Measurements from ENCODE around the gene CRELD1.
A peak's percentile ranks its signal among the peaks of the same experiment; 100 is the strongest.

CRELD1 gene

DNA sequence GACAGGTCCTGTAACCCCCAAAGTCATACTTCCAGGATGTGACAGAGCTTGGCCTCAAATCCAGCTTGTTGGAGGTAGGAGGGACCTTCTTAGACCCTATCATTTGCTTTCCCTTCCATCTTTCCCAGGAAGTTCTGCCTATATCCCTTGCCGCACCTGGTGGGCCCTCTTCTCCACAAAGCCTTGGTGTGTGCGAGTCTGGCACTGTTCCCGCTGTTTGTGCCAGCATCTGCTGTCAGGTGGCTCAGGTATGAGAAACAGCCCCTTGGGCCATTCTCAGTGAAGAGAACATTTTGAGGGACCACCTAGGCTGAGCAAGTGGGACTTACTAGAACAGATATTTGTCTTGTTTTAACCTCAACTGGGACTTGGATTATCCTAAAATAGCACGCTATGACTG, 29.7 kb upstream of the CRELD1 start:
- no peak for DNase-seq

DNA sequence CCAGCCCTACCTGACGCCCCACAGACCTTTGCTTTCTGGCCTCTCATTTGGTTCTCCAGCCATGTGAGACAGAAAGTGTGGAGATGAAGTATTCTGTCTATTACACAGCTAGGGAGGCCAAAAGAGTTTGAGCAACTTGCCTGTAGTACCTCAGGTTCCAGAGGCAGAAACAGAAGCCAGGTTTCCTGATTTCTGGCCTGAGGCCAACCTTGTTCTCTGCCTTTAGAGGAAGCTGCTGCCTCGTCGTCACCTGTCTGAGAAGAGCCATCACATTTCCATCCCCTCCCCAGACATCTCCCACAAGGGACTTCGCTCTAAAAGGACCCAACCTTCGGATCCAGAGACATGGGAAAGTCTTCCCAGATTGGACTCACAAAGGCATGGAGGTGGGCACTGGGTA, 27.2 kb upstream of the CRELD1 start:
- DNase-seq = no peak

DNA sequence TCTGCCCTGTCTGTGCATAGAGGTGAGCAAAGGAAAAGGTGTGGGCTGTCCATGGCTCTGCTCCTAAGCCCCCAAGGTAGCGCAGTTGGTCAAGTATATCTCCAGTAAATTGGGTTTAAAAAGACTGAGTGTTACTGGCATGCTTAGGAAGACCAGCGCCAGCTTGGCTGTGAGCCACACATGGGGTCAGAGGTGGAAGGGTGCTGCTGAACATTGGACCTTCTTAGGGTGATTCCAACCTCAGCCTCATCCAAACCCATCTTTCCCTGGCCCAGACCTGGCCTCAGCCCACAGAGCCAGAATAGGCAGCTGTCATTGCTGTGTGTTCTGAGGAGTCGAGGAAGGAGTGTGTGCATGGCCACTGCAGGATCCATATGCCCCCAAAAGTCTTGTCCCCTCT, 25.3 kb upstream of the CRELD1 start:
- DNase-seq = no peak

- DNase-seq = peak in 1 of 2 experiments; percentile 34
Measured at GRCh38 chr3:9909221-9910013, 24.2 kb upstream of the CRELD1 start.

- no peak for DNase-seq
Measured at GRCh38 chr3:9911863-9912262, 21.8 kb upstream of the CRELD1 start.

- peak in 1 of 2 experiments; percentile 23 for DNase-seq
Measured at GRCh38 chr3:9912294-9912935, 21.2 kb upstream of the CRELD1 start.

DNA sequence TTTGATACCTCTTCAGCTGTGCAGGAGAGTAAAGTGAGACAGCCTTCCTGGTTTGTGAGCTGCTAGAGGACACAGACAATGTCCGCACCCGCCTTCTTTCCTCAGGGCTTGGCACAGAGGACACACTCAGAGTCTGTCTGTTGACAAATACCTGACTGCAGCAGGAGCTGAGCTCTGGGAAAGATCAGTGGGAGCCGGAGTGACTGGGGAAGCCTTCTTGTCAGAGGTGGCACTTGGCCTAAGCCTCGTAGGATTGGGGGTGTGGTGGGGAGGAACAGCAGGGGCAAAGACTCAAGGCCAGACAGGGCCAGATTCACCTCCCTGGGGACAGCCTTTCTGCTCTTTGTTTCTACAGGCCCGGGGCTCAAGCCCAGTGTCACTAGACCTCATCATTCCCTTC, 20.0 kb upstream of the CRELD1 start:
- no peak for DNase-seq

GRCh38 chr3:9914011-9914410, 19.6 kb upstream of the CRELD1 start:
- no peak for DNase-seq

DNA sequence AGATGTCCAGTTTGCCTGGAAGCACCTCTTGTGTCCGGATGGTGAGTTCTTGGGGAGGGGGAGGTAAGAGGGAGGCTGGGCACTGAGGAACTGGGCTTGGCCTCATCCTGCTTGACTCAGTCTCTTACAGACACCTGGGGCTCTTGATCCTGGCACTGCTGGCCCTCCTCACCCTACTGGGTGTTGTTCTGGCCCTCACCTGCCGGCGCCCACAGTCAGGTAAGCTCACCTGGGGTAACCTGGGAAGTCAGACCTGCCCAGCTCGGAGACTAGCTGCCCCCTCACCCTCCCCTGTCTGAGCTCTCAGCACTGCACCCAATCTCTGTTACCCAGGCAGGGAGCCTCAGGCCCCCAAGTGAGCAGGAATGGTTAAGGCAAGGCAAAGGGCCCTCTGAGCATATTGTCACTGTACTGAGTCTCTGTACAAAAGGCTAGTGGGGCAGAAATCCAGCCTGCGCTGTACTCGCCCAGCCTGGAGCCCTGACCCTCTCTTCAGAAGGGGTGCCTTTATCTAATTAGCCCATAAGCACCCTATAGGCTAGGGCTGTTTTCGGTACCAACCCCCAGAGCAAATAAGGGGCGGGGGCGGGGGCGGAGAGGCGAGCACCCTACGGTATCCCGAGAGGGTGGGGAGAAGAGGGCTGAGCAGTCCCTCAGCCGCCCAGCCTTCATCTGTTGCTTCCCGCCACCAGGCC, 18.9 kb upstream of the CRELD1 start:
- DNase-seq = no peak

DNA sequence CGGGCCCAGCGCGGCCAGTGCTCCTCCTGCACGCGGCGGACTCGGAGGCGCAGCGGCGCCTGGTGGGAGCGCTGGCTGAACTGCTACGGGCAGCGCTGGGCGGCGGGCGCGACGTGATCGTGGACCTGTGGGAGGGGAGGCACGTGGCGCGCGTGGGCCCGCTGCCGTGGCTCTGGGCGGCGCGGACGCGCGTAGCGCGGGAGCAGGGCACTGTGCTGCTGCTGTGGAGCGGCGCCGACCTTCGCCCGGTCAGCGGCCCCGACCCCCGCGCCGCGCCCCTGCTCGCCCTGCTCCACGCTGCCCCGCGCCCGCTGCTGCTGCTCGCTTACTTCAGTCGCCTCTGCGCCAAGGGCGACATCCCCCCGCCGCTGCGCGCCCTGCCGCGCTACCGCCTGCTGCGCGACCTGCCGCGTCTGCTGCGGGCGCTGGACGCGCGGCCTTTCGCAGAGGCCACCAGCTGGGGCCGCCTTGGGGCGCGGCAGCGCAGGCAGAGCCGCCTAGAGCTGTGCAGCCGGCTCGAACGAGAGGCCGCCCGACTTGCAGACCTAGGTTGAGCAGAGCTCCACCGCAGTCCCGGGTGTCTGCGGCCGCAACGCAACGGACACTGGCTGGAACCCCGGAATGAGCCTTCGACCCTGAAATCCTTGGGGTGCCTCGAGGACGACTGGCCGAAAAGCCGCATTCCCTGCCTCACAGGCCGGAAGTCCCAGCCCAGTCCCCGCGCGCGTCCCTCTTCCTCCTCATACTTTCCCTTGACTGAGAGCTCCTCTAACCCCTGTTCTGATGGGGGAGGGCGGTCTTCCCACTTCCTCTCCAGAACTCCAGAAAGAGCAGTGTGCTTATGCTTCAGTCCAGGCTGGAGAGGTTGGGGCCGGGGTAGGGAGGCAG, 18.1 kb upstream of the CRELD1 start:
- DNase-seq = peak; percentile 53 to 55

- DNase-seq = no peak
Measured at GRCh38 chr3:9916346-9916733, 17.3 kb upstream of the CRELD1 start.

GRCh38 chr3:9916734-9917680, 16.6 kb upstream of the CRELD1 start, which contains the start of gene IL17RC:
Gene IL17RC (plus strand): TSS chr3:9917098. CDS start chr3:9917316, 218 bp downstream.
- peak; percentile 34 to 53 for DNase-seq

GRCh38 chr3:9917820-9918219, 15.8 kb upstream of the CRELD1 start:
- DNase-seq = no peak

DNA sequence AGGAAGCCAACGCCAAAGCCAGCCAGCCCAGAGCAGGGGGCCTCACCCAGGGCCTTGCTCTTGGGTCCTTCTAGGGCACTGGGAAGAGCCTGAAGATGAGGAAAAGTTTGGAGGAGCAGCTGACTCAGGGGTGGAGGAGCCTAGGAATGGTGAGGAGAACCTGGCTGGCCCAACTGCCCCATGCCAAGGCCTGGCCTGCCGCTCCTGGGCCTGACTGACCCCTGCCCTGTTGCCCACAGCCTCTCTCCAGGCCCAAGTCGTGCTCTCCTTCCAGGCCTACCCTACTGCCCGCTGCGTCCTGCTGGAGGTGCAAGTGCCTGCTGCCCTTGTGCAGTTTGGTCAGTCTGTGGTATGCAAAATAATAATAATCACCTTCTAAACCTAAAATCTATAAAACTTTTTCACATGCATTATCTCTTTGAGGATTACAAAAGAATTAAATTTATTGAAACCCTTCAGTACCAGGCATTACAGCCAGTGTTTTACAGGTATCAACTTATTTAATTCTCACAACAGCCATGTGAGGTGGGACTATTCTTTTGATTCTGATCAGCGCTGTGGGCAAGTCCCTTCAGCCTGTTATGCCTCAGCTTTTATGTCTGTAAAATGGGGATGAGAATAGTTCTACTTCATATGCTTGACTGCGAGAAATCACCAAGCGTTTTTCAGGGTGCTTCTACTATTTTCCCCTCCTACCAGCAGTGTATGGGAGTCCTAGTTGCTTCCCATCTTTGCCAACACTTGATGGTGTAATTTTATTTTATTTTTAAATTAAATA, 15.2 kb upstream of the CRELD1 start:
- DNase-seq = no peak

DNA sequence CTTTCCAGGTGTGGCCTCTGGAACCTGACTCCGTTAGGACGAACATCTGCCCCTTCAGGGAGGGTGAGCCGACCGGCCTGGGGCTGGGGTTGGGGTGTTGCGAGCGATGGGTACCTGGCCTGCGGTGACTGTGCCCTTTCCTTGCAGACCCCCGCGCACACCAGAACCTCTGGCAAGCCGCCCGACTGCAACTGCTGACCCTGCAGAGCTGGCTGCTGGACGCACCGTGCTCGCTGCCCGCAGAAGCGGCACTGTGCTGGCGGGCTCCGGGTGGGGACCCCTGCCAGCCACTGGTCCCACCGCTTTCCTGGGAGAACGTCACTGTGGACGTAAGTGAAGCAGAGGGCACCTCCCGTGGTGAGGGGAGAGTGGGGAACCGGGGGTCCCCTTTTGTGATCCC, 5.5 kb upstream of the CRELD1 start:
- DNase-seq = no peak

GRCh38 chr3:9930804-9931418, 2.7 kb upstream of the CRELD1 start:
- DNase-seq = no peak

DNA sequence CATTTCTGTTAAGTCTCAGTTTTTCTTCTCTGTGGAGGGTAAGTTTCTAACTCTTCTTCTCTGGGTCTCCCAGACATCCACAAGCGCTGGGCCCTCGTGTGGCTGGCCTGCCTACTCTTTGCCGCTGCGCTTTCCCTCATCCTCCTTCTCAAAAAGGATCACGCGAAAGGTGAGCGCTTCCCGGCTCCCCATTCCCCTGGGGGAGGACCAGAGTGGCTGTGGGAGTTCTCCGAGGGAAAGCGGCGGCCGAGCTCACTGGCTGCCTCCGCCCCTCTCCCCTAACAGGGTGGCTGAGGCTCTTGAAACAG, 1.1 kb upstream of the CRELD1 start:
- DNase-seq = no peak

GRCh38 chr3:9932843-9933560, 632 bp upstream of the CRELD1 start:
- DNase-seq = peak; percentile 90 to 92

DNA sequence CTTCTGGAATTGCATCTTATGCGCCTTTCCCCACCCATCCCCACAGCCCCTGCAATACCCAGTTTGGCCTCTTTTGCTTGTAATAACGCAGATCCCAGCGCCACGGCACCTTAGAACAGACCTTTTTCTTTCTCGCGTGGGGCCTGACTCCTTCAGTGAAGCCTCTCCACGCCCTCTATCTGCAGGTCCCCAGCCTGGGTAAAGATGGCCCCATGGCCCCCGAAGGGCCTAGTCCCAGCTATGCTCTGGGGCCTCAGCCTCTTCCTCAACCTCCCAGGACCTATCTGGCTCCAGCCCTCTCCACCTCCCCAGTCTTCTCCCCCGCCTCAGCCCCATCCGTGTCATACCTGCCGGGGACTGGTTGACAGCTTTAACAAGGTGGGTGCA, 594 bp downstream of the CRELD1 start:
- DNase-seq = no peak

DNA sequence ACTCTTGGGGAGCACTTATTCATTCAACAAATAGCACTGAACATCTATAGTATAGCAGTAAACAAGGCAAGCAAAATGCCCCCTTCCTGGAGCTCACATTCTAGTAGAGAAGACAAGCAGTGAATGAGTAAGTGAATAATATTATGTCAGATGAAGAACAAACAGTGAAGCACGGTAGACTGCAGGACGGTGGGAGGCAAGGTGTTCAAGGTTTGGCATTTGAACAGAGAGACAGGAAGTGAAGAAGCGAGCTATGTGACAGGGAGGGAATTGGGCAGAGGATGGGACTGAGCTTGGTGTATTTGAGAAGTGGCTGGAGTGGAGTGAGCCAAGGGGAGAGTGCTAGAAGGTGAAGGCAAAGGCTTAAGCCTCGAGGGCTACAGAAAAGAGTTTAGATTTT, 1.4 kb downstream of the CRELD1 start:
- no peak for DNase-seq
